Prostate gland (tissue), 2 donors: ENCODE measurements around the gene NNAT. TPM values are rescaled to one million over a fixed set of nuclear protein-coding genes. Genes with fewer than 3 reads are reported as not detected.

ENCODE experiments used
- DNase-seq: peaks from one replicate; pipeline ENCODE4 v3.0.0-alpha.2; 2019; ENCODE audit warnings: low spot score
- H3K27ac ChIP-seq, 2 donors: fragments of 200-600 bp; sonication (generic); 2 replicates each; pipeline ENCODE4 v1.5.1; 2017 to 2019
- H3K27me3 ChIP-seq: fragments of 200-600 bp; sonication (generic); replicated peaks from 2 replicates; pipeline ENCODE4 v1.5.1; 2019; ENCODE audit not compliant: insufficient read depth
- H3K36me3 ChIP-seq, 2 donors: fragments of 200-600 bp; sonication (generic); 1 replicate in 1 of 2; 2 replicates in 1 of 2; pipeline versions ENCODE4 v1.5.1 to v1.8.1; 2017 to 2019
- H3K4me1 ChIP-seq: fragments of 200-600 bp; sonication (generic); replicated peaks from 2 replicates; pipeline ENCODE4 v1.5.1; 2019
- H3K4me3 ChIP-seq, 2 donors: fragments of 200-600 bp; sonication (generic); 2 replicates each; pipeline ENCODE4 v1.5.1; 2017 to 2019
- H3K9me3 ChIP-seq: fragments of 200-600 bp; sonication (generic); 2 replicates; pipeline ENCODE4 v1.5.1; 2017
- CTCF ChIP-seq, 4 experiments: fragments of 200-600 bp in 2 of 4; fragments of 450-650 bp in 2 of 4; sonication (generic) in 2 of 4; IDR thresholded peaks; 1 replicate in 3 of 4; 2 replicates in 1 of 4; pipeline ENCODE4 v1.5.1; 2016 to 2019; ENCODE audit warnings: antibody characterized with exemption in 4 of 4, mild to moderate bottlenecking in 2 of 4, moderate library complexity in 2 of 4
- POLR2A ChIP-seq: fragments of 450-650 bp; IDR thresholded peaks from one replicate; pipeline ENCODE4 v1.6.1; 2016; ENCODE audit warnings: antibody characterized with exemption, mild to moderate bottlenecking
- POLR2AphosphoS5 ChIP-seq: sonication (generic); formaldehyde crosslinking; IDR thresholded peaks from one replicate; pipeline ENCODE4 v1.6.1; 2017; ENCODE audit warnings: antibody characterized with exemption
- WGBS: methylation state at CpG from one replicate; pipeline ENCODE4 v1.1.5; 2018; 5-methylcytosine and 5-hydroxymethylcytosine counted together
- intact Hi-C: fragments of 100-400 bp; cut with DNase I; formaldehyde crosslinking; loops from one replicate; pipeline ENCODE4 v1.14.2; 2022
- total RNA-seq, 2 donors: library from RNA; depleted of rRNA; stranded (reverse); fragments of >200 nt; gene quantifications; one replicate each; pipeline ENCODE4 v1.1.0, GENCODE V29; 2016

The NNAT gene
- total RNA-seq, 2 donors from 2014 or later, result 0.41 to 4.3 TPM

- Histone ChIP-seq H3K27ac (no peak overlapping the region), H3K36me3 (no peaks in the 10 kb centered on the region), H3K4me1 (no peaks in the 10 kb centered on the region), H3K27me3 (no peaks in the 10 kb centered on the region), H3K9me3 (no peaks in the 10 kb centered on the region), H3K4me3 (no peak overlapping the region)
- intact Hi-C loops, result no loop called here
- no peak for DNase-seq
- WGBS, result 80% methylated on average over 5 of the region's 5 CpGs
- TF ChIP-seq POLR2A, result no peak
- TF ChIP-seq CTCF (IDR thresholded peaks at IDR 0.05), result no peak
- TF ChIP-seq POLR2AphosphoS5, result no peak
Measured at GRCh38 chr20:37541326-37541725, 20.3 kb downstream of the NNAT start.

GRCh38 chr20:37542281-37542680, 21.2 kb downstream of the NNAT start:
- no peaks in the 10 kb centered on the region for H3K27me3 ChIP-seq
- no peak overlapping the region for H3K27ac ChIP-seq
- no peaks in the 10 kb centered on the region for H3K9me3 ChIP-seq
- no peak overlapping the region for H3K4me3 ChIP-seq
- intact Hi-C loops, result no loop called here
- TF ChIP-seq POLR2A, result peak; percentile 36
- TF ChIP-seq POLR2AphosphoS5, result no peak
- no peak for TF ChIP-seq CTCF (IDR thresholded peaks at IDR 0.05)
- H3K36me3 ChIP-seq, result no peaks in the 10 kb centered on the region
- no peak for DNase-seq
- WGBS, result 42% methylated on average over 6 of the region's 6 CpGs
- H3K4me1 ChIP-seq, result no peaks in the 10 kb centered on the region

- TF ChIP-seq POLR2AphosphoS5 (no peak), POLR2A (no peak), CTCF (IDR thresholded peaks at IDR 0.05) (peak in 1 of 4 experiments; percentile 61)
- H3K9me3 ChIP-seq, result no peaks in the 10 kb centered on the region
- H3K4me1 ChIP-seq, result no peaks in the 10 kb centered on the region
- no peak for DNase-seq
- no peaks in the 10 kb centered on the region for H3K27me3 ChIP-seq
- no peak overlapping the region for H3K4me3 ChIP-seq
- no peak overlapping the region for H3K27ac ChIP-seq
- H3K36me3 ChIP-seq, result no peaks in the 10 kb centered on the region
- intact Hi-C loops, result no loop called here
- WGBS, result 41% methylated on average over 3 of the region's 3 CpGs
Measured at GRCh38 chr20:37543828-37544227, 22.8 kb downstream of the NNAT start.

GRCh38 chr20:37544386-37544785, 23.3 kb downstream of the NNAT start:
- Histone ChIP-seq H3K36me3 (no peaks in the 10 kb centered on the region), H3K4me3 (no peak overlapping the region), H3K9me3 (no peaks in the 10 kb centered on the region), H3K27ac (no peak overlapping the region), H3K4me1 (no peaks in the 10 kb centered on the region), H3K27me3 (no peaks in the 10 kb centered on the region)
- intact Hi-C loops, result no loop called here
- 85% methylated on average over 3 of the region's 3 CpGs for WGBS
- no peak for DNase-seq
- TF ChIP-seq CTCF (IDR thresholded peaks at IDR 0.05), result no peak
- no peak for TF ChIP-seq POLR2AphosphoS5
- TF ChIP-seq POLR2A, result no peak

- intact Hi-C loops, result no loop called here
- H3K9me3 ChIP-seq, result no peaks in the 10 kb centered on the region
- H3K4me1 ChIP-seq, result no peaks in the 10 kb centered on the region
- WGBS, result 97% methylated on average over 1 of the region's 1 CpG
- no peaks in the 10 kb centered on the region for H3K36me3 ChIP-seq
- TF ChIP-seq POLR2A (no peak), CTCF (IDR thresholded peaks at IDR 0.05) (no peak)
- DNase-seq, result no peak
- no peak overlapping the region for H3K27ac ChIP-seq
- H3K4me3 ChIP-seq, result no peak overlapping the region
- no peaks in the 10 kb centered on the region for H3K27me3 ChIP-seq
Measured at GRCh38 chr20:37545516-37545915, 24.5 kb downstream of the NNAT start.
